Esophagus muscularis mucosa (tissue), 4 donors: ENCODE results near the gene ADGRG1. TPM values are rescaled to one million over a fixed set of nuclear protein-coding genes. Genes with fewer than 3 reads are reported as not detected.

Experiments used
- DNase-seq: peaks from one replicate; pipeline ENCODE4 v3.0.0-alpha.2; 2017; ENCODE audit errors: extremely low spot score
- H3K27ac ChIP-seq, 4 donors: fragments of 200-600 bp; sonication (generic); replicated peaks in 1 of 4; 1 replicate in 3 of 4; 2 replicates in 1 of 4; pipeline ENCODE4 v1.5.1; 2016 to 2019; ENCODE audit warnings: mild to moderate bottlenecking in 1 of 4
- H3K27me3 ChIP-seq, 4 donors: fragments of 200-600 bp; sonication (generic); one replicate each; pipeline versions ENCODE4 v1.5.1 to v1.6.0; 2016 to 2019
- H3K36me3 ChIP-seq, 4 donors: fragments of 200-600 bp; sonication (generic); one replicate each; pipeline ENCODE4 v1.5.1; 2016 to 2019
- H3K4me1 ChIP-seq, 4 donors: fragments of 200-600 bp; sonication (generic); one replicate each; pipeline ENCODE4 v1.5.1; 2016 to 2019
- H3K4me3 ChIP-seq, 4 donors: fragments of 200-600 bp; sonication (generic); 1 replicate in 2 of 4; 2 replicates in 2 of 4; pipeline ENCODE4 v1.5.1; 2016 to 2019; ENCODE audit warnings: mild to moderate bottlenecking in 4 of 4, moderate library complexity in 1 of 4
- H3K9me3 ChIP-seq, 4 donors: fragments of 200-600 bp; sonication (generic); 1 replicate in 3 of 4; 2 replicates in 1 of 4; pipeline ENCODE4 v1.5.1; 2016 to 2019
- EP300 ChIP-seq: sonication (generic); formaldehyde crosslinking; IDR thresholded peaks from one replicate; pipeline ENCODE4 v1.6.1; 2017; ENCODE audit warnings: antibody characterized with exemption
- POLR2A ChIP-seq: fragments of 450-650 bp; IDR thresholded peaks from one replicate; pipeline ENCODE4 v1.6.1; 2017; ENCODE audit warnings: antibody characterized with exemption, moderate library complexity, mild to moderate bottlenecking, low read depth
- POLR2AphosphoS5 ChIP-seq, 2 donors: sonication (generic); formaldehyde crosslinking; IDR thresholded peaks; one replicate each; pipeline ENCODE4 v1.6.1; 2017; ENCODE audit warnings: antibody characterized with exemption in 2 of 2
- WGBS: methylation state at CpG from one replicate; pipeline ENCODE4 v1.1.5; 2018; 5-methylcytosine and 5-hydroxymethylcytosine counted together
- intact Hi-C: fragments of 100-400 bp; cut with DNase I; formaldehyde crosslinking; loops from one replicate; pipeline ENCODE4 v1.15.1; 2023
- total RNA-seq, 4 donors: library from RNA; depleted of rRNA; stranded (reverse); fragments of >200 nt; gene quantifications; one replicate each; pipeline versions ENCODE4 v1.1.0 to v1.2.1, GENCODE V29; 2016
- TF ChIP-seq, protein P1 (sequence below), 3 experiments: fragments of 200-600 bp in 2 of 3; fragments of 450-650 bp in 1 of 3; sonication (generic) in 2 of 3; IDR thresholded peaks; one replicate each; pipeline ENCODE4 v1.5.1; 2017 to 2019; ENCODE audit warnings: antibody characterized with exemption in 3 of 3, mild to moderate bottlenecking in 2 of 3, moderate library complexity in 1 of 3

The ADGRG1 gene
- total RNA-seq, 4 donors from 2014 or later, result 17.4 to 21.4 (median 19.1) TPM

DNA sequence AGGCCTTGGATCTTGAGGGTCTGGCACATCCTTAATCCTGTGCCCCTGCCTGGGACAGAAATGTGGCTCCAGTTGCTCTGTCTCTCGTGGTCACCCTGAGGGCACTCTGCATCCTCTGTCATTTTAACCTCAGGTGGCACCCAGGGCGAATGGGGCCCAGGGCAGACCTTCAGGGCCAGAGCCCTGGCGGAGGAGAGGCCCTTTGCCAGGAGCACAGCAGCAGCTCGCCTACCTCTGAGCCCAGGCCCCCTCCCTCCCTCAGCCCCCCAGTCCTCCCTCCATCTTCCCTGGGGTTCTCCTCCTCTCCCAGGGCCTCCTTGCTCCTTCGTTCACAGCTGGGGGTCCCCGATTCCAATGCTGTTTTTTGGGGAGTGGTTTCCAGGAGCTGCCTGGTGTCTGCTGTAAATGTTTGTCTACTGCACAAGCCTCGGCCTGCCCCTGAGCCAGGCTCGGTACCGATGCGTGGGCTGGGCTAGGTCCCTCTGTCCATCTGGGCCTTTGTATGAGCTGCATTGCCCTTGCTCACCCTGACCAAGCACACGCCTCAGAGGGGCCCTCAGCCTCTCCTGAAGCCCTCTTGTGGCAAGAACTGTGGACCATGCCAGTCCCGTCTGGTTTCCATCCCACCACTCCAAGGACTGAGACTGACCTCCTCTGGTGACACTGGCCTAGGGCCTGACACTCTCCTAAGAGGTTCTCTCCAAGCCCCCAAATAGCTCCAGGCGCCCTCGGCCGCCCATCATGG lies 35.7 kb downstream of the ADGRG1 start:
- TF ChIP-seq POLR2AphosphoS5 (IDR thresholded peaks at IDR 0.05), result no peak
- TF ChIP-seq POLR2A, result no peak
- no peak for TF ChIP-seq EP300
- TF ChIP-seq, protein P1, sequence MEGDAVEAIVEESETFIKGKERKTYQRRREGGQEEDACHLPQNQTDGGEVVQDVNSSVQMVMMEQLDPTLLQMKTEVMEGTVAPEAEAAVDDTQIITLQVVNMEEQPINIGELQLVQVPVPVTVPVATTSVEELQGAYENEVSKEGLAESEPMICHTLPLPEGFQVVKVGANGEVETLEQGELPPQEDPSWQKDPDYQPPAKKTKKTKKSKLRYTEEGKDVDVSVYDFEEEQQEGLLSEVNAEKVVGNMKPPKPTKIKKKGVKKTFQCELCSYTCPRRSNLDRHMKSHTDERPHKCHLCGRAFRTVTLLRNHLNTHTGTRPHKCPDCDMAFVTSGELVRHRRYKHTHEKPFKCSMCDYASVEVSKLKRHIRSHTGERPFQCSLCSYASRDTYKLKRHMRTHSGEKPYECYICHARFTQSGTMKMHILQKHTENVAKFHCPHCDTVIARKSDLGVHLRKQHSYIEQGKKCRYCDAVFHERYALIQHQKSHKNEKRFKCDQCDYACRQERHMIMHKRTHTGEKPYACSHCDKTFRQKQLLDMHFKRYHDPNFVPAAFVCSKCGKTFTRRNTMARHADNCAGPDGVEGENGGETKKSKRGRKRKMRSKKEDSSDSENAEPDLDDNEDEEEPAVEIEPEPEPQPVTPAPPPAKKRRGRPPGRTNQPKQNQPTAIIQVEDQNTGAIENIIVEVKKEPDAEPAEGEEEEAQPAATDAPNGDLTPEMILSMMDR (IDR thresholded peaks at IDR 0.05), result no peak
- intact Hi-C loops, result no loop called here
- peaks cover 0 to 13% (median 0%) of the 10 kb centered on the region in 4 donors for H3K27me3 ChIP-seq
- no peaks in the 10 kb centered on the region for H3K9me3 ChIP-seq
- WGBS, result 86% methylated on average over 13 of the region's 15 CpGs
- DNase-seq, result no peak
- peaks cover 0 to 3% (median 0%) of the 10 kb centered on the region in 4 donors for H3K4me1 ChIP-seq
- no peak overlapping the region for H3K4me3 ChIP-seq
- no peak overlapping the region for H3K27ac ChIP-seq
- H3K36me3 ChIP-seq, result peaks cover 0 to 58% (median 11%) of the 10 kb centered on the region in 4 donors

DNA sequence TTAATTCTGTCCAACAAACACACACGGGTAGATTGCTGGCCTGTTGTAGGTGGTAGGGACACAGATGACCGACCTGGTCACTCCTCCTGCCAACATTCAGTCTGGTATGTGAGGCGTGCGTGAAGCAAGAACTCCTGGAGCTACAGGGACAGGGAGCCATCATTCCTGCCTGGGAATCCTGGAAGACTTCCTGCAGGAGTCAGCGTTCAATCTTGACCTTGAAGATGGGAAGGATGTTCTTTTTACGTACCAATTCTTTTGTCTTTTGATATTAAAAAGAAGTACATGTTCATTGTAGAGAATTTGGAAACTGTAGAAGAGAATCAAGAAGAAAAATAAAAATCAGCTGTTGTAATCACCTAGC lies 36.2 kb downstream of the ADGRG1 start:
- Histone ChIP-seq H3K27ac (no peak overlapping the region), H3K36me3 (peaks cover 0 to 53% (median 10%) of the 10 kb centered on the region in 4 donors), H3K27me3 (peaks cover 0 to 13% (median 0%) of the 10 kb centered on the region in 4 donors), H3K4me1 (peaks cover 0 to 3% (median 0%) of the 10 kb centered on the region in 4 donors), H3K9me3 (no peaks in the 10 kb centered on the region), H3K4me3 (no peak overlapping the region)
- no peak for DNase-seq
- TF ChIP-seq POLR2A (no peak), POLR2AphosphoS5 (IDR thresholded peaks at IDR 0.05) (no peak), EP300 (no peak)
- TF ChIP-seq, protein P1 (IDR thresholded peaks at IDR 0.05), result no peak
- intact Hi-C loops, result no loop called here
- WGBS, result 83% methylated on average over 6 of the region's 6 CpGs

DNA sequence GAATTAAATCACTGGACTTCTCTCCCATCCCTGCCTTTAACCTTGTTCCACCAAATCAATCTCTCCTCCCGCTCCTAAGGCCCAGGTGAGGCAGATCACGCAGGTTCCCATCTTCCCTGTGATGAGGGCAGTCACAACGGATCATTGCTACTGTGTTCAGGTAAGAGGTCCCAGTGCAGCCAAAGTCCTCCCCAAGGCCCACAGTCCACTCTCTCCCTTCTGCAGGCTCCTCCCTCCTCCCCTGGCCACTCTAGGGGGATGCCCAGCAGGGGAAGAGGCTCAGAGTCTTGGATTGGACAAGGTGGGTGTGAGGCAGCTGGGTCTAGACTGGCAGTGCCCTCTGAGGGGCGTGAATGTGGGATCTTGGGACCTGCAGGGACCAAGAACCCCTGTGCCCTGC lies 37.1 kb downstream of the ADGRG1 start:
- Histone ChIP-seq H3K27ac (no peak overlapping the region), H3K4me3 (no peak overlapping the region), H3K9me3 (no peaks in the 10 kb centered on the region), H3K4me1 (peaks cover 0 to 3% (median 0%) of the 10 kb centered on the region in 4 donors), H3K27me3 (peaks cover 0 to 13% (median 0%) of the 10 kb centered on the region in 4 donors), H3K36me3 (peaks cover 0 to 44% (median 10%) of the 10 kb centered on the region in 4 donors)
- TF ChIP-seq POLR2A, result no peak
- intact Hi-C loops, result no loop called here
- 85% methylated on average over 3 of the region's 4 CpGs for WGBS
- DNase-seq, result no peak

DNA sequence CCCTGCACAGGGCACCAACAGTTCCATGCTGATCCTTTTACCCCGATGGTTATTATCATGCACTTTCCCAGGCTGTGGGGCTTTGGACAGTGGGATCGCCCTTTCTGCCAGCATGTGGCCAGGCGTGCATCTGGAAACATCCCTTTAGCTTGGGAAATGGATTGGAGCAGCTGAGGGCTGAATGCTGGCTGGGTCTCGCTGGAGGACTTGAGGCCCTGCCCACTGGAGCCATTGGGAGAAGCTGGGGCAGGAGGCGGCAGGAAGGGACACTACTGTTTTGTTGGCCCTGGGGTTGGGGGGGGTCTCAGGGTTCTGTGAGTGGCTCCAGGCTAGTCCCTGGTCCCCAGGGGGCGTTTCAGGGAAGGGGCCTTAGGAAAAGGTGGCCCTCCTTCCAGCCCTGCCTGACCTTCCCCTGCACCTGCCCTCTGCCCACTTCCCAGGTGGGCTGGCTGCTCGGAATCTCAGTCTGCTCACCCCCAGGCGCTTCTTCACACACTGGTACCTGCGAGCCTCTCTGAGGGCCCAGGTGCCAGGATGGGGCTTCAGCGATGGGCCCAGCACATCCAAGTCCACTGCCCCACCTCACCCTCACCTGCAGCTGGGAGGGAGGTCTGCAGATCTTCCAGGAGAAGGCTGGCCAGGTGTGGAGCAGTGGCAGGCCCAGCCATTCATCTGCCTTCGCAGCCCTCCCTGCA lies 38.1 kb downstream of the ADGRG1 start:
- 97% methylated on average over 6 of the region's 11 CpGs for WGBS
- DNase-seq, result no peak
- intact Hi-C loops, result no loop called here

More for the DNA sequence above, 38.1 kb downstream of the ADGRG1 start:
- H3K4me1 ChIP-seq, result peaks cover 0 to 3% (median 0%) of the 10 kb centered on the region in 4 donors
- no peaks in the 10 kb centered on the region for H3K9me3 ChIP-seq
- no peak for TF ChIP-seq POLR2AphosphoS5 (IDR thresholded peaks at IDR 0.05)
- TF ChIP-seq, protein P1 (IDR thresholded peaks at IDR 0.05), result no peak
- TF ChIP-seq EP300, result no peak
- no peak for TF ChIP-seq POLR2A
- H3K27ac ChIP-seq, result no peak overlapping the region
- peaks cover 0 to 34% (median 8%) of the 10 kb centered on the region in 4 donors for H3K36me3 ChIP-seq
- H3K4me3 ChIP-seq, result no peak overlapping the region
- H3K27me3 ChIP-seq, result peaks cover 0 to 13% (median 0%) of the 10 kb centered on the region in 4 donors
